ENCODE results near the gene IGF2R.

GRCh38 chr6:160015778-160016684 is 47.1 kb downstream of the IGF2R start:
- TF ChIP-seq POLR2A (IDR thresholded peaks at IDR 0.05; ENCODE audit: low read length): no peak
- TF ChIP-seq GATA1 (IDR thresholded peaks at IDR 0.05; ENCODE audit: low read depth, low read length): no peak
